HepG2 (cell line): Measurements from ENCODE around the gene IFI35. TPM values are rescaled to one million over a fixed set of nuclear protein-coding genes. Genes with fewer than 3 reads are reported as not detected.

Experiments
- EED ChIP-seq: sonication (generic); formaldehyde crosslinking; IDR thresholded peaks from 2 replicates; pipeline ENCODE4 v1.5.0; 2020; ENCODE audit warnings: mild to moderate bottlenecking, missing genetic modification reagents
- ELF4 ChIP-seq: sonication (generic); formaldehyde crosslinking; IDR thresholded peaks from 2 replicates; pipeline ENCODE4 v1.5.0; 2020; ENCODE audit warnings: missing genetic modification reagents, mild to moderate bottlenecking, moderate library complexity, borderline replicate concordance
- IKZF5 ChIP-seq: IDR thresholded peaks from 2 replicates; pipeline ENCODE4 v1.6.1; 2018; ENCODE audit warnings: missing genetic modification reagents, mild to moderate bottlenecking, missing compliant biosample characterization
- KLF11 ChIP-seq: IDR thresholded peaks from 2 replicates; pipeline ENCODE4 v1.6.1; 2016; ENCODE audit warnings: missing compliant biosample characterization
- KLF12 ChIP-seq: sonication (generic); formaldehyde crosslinking; IDR thresholded peaks from 2 replicates; pipeline ENCODE4 v1.4.0; 2020; ENCODE audit warnings: missing genetic modification reagents, borderline replicate concordance
- NAIF1 ChIP-seq: sonication (generic); formaldehyde crosslinking; IDR thresholded peaks from 2 replicates; pipeline ENCODE4 v1.5.0; 2020; ENCODE audit warnings: mild to moderate bottlenecking, missing genetic modification reagents, borderline replicate concordance
- NCOA5 ChIP-seq: sonication (generic); formaldehyde crosslinking; IDR thresholded peaks from 2 replicates; pipeline ENCODE4 v1.4.0; 2020; ENCODE audit warnings: missing genetic modification reagents
- PCBP2 ChIP-seq: fragments of 200-400 bp; formaldehyde crosslinking; optimal IDR thresholded peaks from 2 replicates; pipeline ENCODE3; 2018; ENCODE audit warnings: low read length, low read depth; ENCODE audit not compliant: poor library complexity, severe bottlenecking
- PHF8 ChIP-seq: sonication (generic); formaldehyde crosslinking; IDR thresholded peaks from 2 replicates; pipeline ENCODE4 v1.5.0; 2020; ENCODE audit warnings: missing genetic modification reagents
- SRSF1 ChIP-seq: fragments of 200-400 bp; formaldehyde crosslinking; optimal IDR thresholded peaks from 2 replicates; pipeline ENCODE3; 2017; ENCODE audit warnings: mild to moderate bottlenecking, low read depth, low read length, moderate library complexity
- WIZ ChIP-seq: sonication (generic); formaldehyde crosslinking; IDR thresholded peaks from 2 replicates; pipeline ENCODE4 v1.5.1; 2020; ENCODE audit warnings: mild to moderate bottlenecking, missing genetic modification reagents
- ZBTB39 ChIP-seq: sonication (generic); formaldehyde crosslinking; IDR thresholded peaks from 2 replicates; pipeline ENCODE4 v1.5.0; 2020; ENCODE audit warnings: missing genetic modification reagents
- ZNF142 ChIP-seq: sonication (generic); formaldehyde crosslinking; IDR thresholded peaks from 2 replicates; pipeline ENCODE4 v1.4.0; 2020; ENCODE audit warnings: missing genetic modification reagents
- ZNF282 ChIP-seq: fragments of 450-650 bp; IDR thresholded peaks from 2 replicates; pipeline ENCODE4 v1.6.1; 2018; ENCODE audit not compliant: partially characterized antibody
- ZNF292 ChIP-seq: sonication (generic); formaldehyde crosslinking; IDR thresholded peaks from 2 replicates; pipeline ENCODE4 v1.8.1; 2022; ENCODE audit warnings: mild to moderate bottlenecking, low read depth, missing genetic modification reagents, borderline replicate concordance
- ZNF329 ChIP-seq: sonication (generic); formaldehyde crosslinking; IDR thresholded peaks from 2 replicates; pipeline ENCODE4 v1.9.0; 2021; ENCODE audit warnings: low read depth, mild to moderate bottlenecking, missing genetic modification reagents
- polyA plus RNA-seq, 8 experiments: library from polyadenylated mRNA; depleted of rRNA in 3 of 8; stranded (reverse) in 7 of 8; unstranded in 1 of 8; fragments of >200 nt; fragmentation: Illumina TruSeq in 4 of 8; extraction: Trizol in 4 of 8; gene quantifications; 2 replicates each; pipeline versions ENCODE4 v1.2.1 to v1.2.3, GENCODE V29; 2011 to 2016; ENCODE audit warnings: low read depth in 4 of 8, missing spikeins in 1 of 8, mixed read lengths in 1 of 8; ENCODE audit not compliant: insufficient read depth in 1 of 8
- total RNA-seq, 5 experiments: library from RNA; depleted of rRNA; stranded (reverse); fragments of >200 nt; fragmentation: Illumina TruSeq; extraction: Trizol; gene quantifications; 2 replicates each; pipeline ENCODE4 v1.2.3, GENCODE V29; 2016; ENCODE audit warnings: low read depth in 1 of 5
- TF ChIP-seq, protein P1 (sequence below): IDR thresholded peaks from 2 replicates; pipeline ENCODE4 v1.6.1; 2012; ENCODE audit warnings: low read depth, low read length, improper control_type of control experiment
- TF ChIP-seq, protein P2 (sequence below): sonication (generic); formaldehyde crosslinking; IDR thresholded peaks from 2 replicates; pipeline ENCODE4 v1.8.1; 2023; ENCODE audit warnings: mild to moderate bottlenecking, missing genetic modification reagents, borderline replicate concordance

IFI35 gene
- total and polyA plus RNA-seq, 2 of the 13 experiments (the other 11 are each of a cell fraction or from before 2014, with no cell fraction given): 28.9 to 38.1 TPM

DNA sequence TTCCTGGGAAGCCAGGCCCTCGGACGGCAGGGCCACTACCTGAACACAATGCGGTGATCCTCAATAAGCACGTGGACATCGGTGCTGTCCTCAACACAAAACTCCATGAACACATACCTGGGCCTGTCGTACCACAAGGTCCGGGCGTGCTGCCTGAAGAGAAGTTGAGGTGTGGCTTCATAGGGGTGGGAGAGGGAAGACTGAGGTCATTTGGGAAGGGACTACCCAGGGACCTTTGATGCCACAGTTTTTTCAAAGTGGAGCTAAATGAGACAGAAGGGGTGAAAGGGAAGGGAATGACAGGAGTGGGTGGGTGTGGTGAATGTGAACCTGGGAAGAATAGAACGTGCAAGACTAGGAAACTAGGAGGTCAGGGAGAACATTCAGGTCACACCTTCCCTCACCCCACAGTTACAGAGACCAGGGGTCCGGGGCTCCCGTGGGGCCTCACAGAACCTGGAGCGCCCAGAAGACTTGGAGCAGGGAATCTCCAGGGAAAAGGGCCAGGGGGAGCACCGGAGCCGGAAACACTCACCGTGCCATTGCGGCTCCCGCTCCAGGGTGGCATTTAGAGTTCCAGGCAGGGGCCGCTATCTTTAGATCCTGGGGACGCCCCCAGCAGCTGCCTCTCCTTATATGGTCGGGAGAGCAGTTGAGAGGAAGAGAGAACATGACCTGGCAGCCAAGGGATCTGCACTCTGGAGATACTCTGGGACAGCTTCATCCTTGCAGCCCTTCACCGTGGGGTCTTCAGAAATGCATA, 26.9 kb upstream of the IFI35 start, which contains the start of gene PTGES3L (continued):
- TF ChIP-seq ZNF142 (CRISPR knock-in tag): no peak
- TF ChIP-seq PHF8 (CRISPR knock-in tag): no peak; the same call in 1 of the 2 replicates
- TF ChIP-seq, protein P1, sequence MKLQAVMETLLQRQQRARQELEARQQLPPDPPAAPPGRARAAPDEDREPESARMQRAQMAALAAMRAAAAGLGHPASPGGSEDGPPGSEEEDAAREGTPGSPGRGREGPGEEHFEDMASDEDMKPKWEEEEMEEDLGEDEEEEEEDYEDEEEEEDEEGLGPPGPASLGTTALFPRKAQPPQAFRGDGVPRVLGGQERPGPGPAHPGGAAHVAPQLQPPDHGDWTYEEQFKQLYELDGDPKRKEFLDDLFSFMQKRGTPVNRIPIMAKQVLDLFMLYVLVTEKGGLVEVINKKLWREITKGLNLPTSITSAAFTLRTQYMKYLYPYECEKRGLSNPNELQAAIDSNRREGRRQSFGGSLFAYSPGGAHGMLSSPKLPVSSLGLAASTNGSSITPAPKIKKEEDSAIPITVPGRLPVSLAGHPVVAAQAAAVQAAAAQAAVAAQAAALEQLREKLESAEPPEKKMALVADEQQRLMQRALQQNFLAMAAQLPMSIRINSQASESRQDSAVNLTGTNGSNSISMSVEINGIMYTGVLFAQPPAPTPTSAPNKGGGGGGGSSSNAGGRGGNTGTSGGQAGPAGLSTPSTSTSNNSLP: no peak
- TF ChIP-seq IKZF5 (CRISPR knock-in tag): no peak
- TF ChIP-seq EED (CRISPR knock-in tag): no peak
- TF ChIP-seq KLF11 (CRISPR knock-in tag): no peak
- no peak for TF ChIP-seq ZNF329 (CRISPR knock-in tag)
- TF ChIP-seq ZNF292 (CRISPR knock-in tag): no peak
- TF ChIP-seq, protein P2, sequence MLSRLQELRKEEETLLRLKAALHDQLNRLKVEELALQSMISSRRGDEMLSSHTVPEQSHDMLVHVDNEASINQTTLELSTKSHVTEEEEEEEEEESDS (CRISPR knock-in tag): no peak
- TF ChIP-seq WIZ (CRISPR knock-in tag): no peak
- no peak for TF ChIP-seq KLF12 (CRISPR knock-in tag)
- no peak for TF ChIP-seq ZBTB39
- TF ChIP-seq PCBP2: no peak
- TF ChIP-seq ELF4 (CRISPR knock-in tag): no peak
- TF ChIP-seq NAIF1: no peak
- TF ChIP-seq SRSF1: no peak
- TF ChIP-seq ZNF282: no peak
- TF ChIP-seq NCOA5 (CRISPR knock-in tag): no peak
